BLaER1 (cell line): Measurements from ENCODE around the gene PRKCA.

Experiments
- H3K27ac ChIP-seq: shearing (Covaris generic); formaldehyde crosslinking; 2 replicates; pipeline ENCODE4 v1.8.1; 2022
- H3K27me3 ChIP-seq: shearing (Covaris generic); formaldehyde crosslinking; 2 replicates; pipeline ENCODE4 v1.8.1; 2022
- H3K36me3 ChIP-seq: shearing (Covaris generic); formaldehyde crosslinking; 2 replicates; pipeline ENCODE4 v1.8.1; 2022
- H3K4me1 ChIP-seq: shearing (Covaris generic); formaldehyde crosslinking; 2 replicates; pipeline ENCODE4 v1.8.1; 2022
- H3K4me2 ChIP-seq: shearing (Covaris generic); formaldehyde crosslinking; 2 replicates; pipeline ENCODE4 v1.8.1; 2022
- H3K4me3 ChIP-seq: shearing (Covaris generic); formaldehyde crosslinking; 2 replicates; pipeline ENCODE4 v1.8.1; 2022
- H3K9ac ChIP-seq: shearing (Covaris generic); formaldehyde crosslinking; 2 replicates; pipeline ENCODE4 v1.8.1; 2022
- H3K9me3 ChIP-seq: shearing (Covaris generic); formaldehyde crosslinking; 2 replicates; pipeline ENCODE4 v1.8.1; 2022
- H4K20me1 ChIP-seq: shearing (Covaris generic); formaldehyde crosslinking; 2 replicates; pipeline ENCODE4 v1.8.1; 2022
- Cebpa-rat ChIP-seq: shearing (Covaris generic); IDR thresholded peaks from 2 replicates; pipeline ENCODE4 v1.8.1; 2022

The PRKCA gene

GRCh38 chr17:66427134-66427533 is 124.7 kb downstream of the PRKCA start:
- no peaks in the 10 kb centered on the region for H3K27me3 ChIP-seq
- H3K4me2 ChIP-seq, result no peak overlapping the region
- no peak overlapping the region for H3K9ac ChIP-seq
- no peak for TF ChIP-seq Cebpa-rat
- H3K27ac ChIP-seq, result no peak overlapping the region
- H3K36me3 ChIP-seq, result no peaks in the 10 kb centered on the region
- peaks cover 19% of the 10 kb centered on the region for H3K9me3 ChIP-seq
- H3K4me1 ChIP-seq, result peaks cover 13% of the 10 kb centered on the region
- H4K20me1 ChIP-seq, result no peaks in the 10 kb centered on the region
- no peak overlapping the region for H3K4me3 ChIP-seq

GRCh38 chr17:66429680-66430079 is 127.3 kb downstream of the PRKCA start:
- Histone ChIP-seq H3K27ac (no peak overlapping the region), H3K36me3 (no peaks in the 10 kb centered on the region), H3K9ac (no peak overlapping the region), H3K9me3 (peaks cover 19% of the 10 kb centered on the region), H4K20me1 (no peaks in the 10 kb centered on the region), H3K27me3 (no peaks in the 10 kb centered on the region), H3K4me2 (no peak overlapping the region), H3K4me3 (no peak overlapping the region), H3K4me1 (peaks cover 27% of the 10 kb centered on the region)
- TF ChIP-seq Cebpa-rat, result no peak

- Histone ChIP-seq H3K9me3 (peaks cover 14% of the 10 kb centered on the region), H3K4me2 (no peak overlapping the region), H3K27me3 (no peaks in the 10 kb centered on the region), H3K4me1 (peaks cover 24% of the 10 kb centered on the region), H3K9ac (no peak overlapping the region), H3K4me3 (no peak overlapping the region), H4K20me1 (no peaks in the 10 kb centered on the region), H3K27ac (no peak overlapping the region), H3K36me3 (no peaks in the 10 kb centered on the region)
- peak; percentile 93; the same call in 1 of the 2 replicates for TF ChIP-seq Cebpa-rat
Observed at GRCh38 chr17:66430846-66431795, 128.7 kb downstream of the PRKCA start.

GRCh38 chr17:66431910-66432309 is 129.5 kb downstream of the PRKCA start:
- TF ChIP-seq Cebpa-rat, result no peak
- peaks cover 26% of the 10 kb centered on the region for H3K4me1 ChIP-seq
- H3K27ac ChIP-seq, result no peak overlapping the region
- peaks cover 6% of the 10 kb centered on the region; the same call in 1 of the 2 replicates for H3K9me3 ChIP-seq
- H3K4me3 ChIP-seq, result no peak overlapping the region
- no peaks in the 10 kb centered on the region for H3K27me3 ChIP-seq
- no peaks in the 10 kb centered on the region for H4K20me1 ChIP-seq
- H3K9ac ChIP-seq, result no peak overlapping the region
- no peaks in the 10 kb centered on the region for H3K36me3 ChIP-seq
- H3K4me2 ChIP-seq, result no peak overlapping the region

GRCh38 chr17:66432411-66432957 is 130.1 kb downstream of the PRKCA start:
- Histone ChIP-seq H3K4me3 (no peak overlapping the region), H3K9me3 (no peaks in the 10 kb centered on the region), H3K4me2 (peak overlapping the region; percentile 50; the same call in 1 of the 2 replicates), H4K20me1 (no peaks in the 10 kb centered on the region), H3K27me3 (no peaks in the 10 kb centered on the region), H3K36me3 (no peaks in the 10 kb centered on the region), H3K9ac (no peak overlapping the region), H3K4me1 (peaks cover 32% of the 10 kb centered on the region), H3K27ac (no peak overlapping the region; the same call in 1 of the 2 replicates)
- no peak for TF ChIP-seq Cebpa-rat

- Histone ChIP-seq H3K27ac (no peak overlapping the region; the same call in 1 of the 2 replicates), H3K4me2 (peak overlapping the region; percentile 50), H3K27me3 (no peaks in the 10 kb centered on the region), H3K36me3 (no peaks in the 10 kb centered on the region), H3K9me3 (no peaks in the 10 kb centered on the region), H3K4me3 (no peak overlapping the region), H3K9ac (no peak overlapping the region), H3K4me1 (peaks cover 38% of the 10 kb centered on the region), H4K20me1 (no peaks in the 10 kb centered on the region)
- no peak for TF ChIP-seq Cebpa-rat
Observed at GRCh38 chr17:66432996-66433551, 130.7 kb downstream of the PRKCA start.

- Histone ChIP-seq H4K20me1 (no peaks in the 10 kb centered on the region), H3K27ac (no peak overlapping the region), H3K4me2 (no peak overlapping the region), H3K36me3 (no peaks in the 10 kb centered on the region), H3K9me3 (peaks cover 13% of the 10 kb centered on the region), H3K27me3 (no peaks in the 10 kb centered on the region), H3K9ac (no peak overlapping the region), H3K4me3 (no peak overlapping the region), H3K4me1 (peaks cover 57% of the 10 kb centered on the region)
- no peak for TF ChIP-seq Cebpa-rat
Observed at GRCh38 chr17:66435182-66435581, 132.8 kb downstream of the PRKCA start.

- H3K4me2 ChIP-seq, result peak overlapping the region; percentile 66
- H3K4me3 ChIP-seq, result no peak overlapping the region
- peaks cover 13% of the 10 kb centered on the region for H3K9me3 ChIP-seq
- TF ChIP-seq Cebpa-rat, result no peak
- H3K27me3 ChIP-seq, result no peaks in the 10 kb centered on the region
- H4K20me1 ChIP-seq, result no peaks in the 10 kb centered on the region
- H3K4me1 ChIP-seq, result peaks cover 69% of the 10 kb centered on the region
- H3K36me3 ChIP-seq, result no peaks in the 10 kb centered on the region
- H3K9ac ChIP-seq, result no peak overlapping the region
- H3K27ac ChIP-seq, result no peak overlapping the region
Observed at GRCh38 chr17:66436631-66437030, 134.2 kb downstream of the PRKCA start.

- Histone ChIP-seq H3K27me3 (no peaks in the 10 kb centered on the region), H3K27ac (0 out of 2 replicates have a peak overlapping the region, but pooled peaks have one; percentile 15), H4K20me1 (no peaks in the 10 kb centered on the region), H3K4me1 (peaks cover 77% of the 10 kb centered on the region), H3K9ac (no peak overlapping the region), H3K4me2 (peak overlapping the region; percentile 66), H3K9me3 (peaks cover 13% of the 10 kb centered on the region), H3K36me3 (no peaks in the 10 kb centered on the region), H3K4me3 (no peak overlapping the region)
- TF ChIP-seq Cebpa-rat, result no peak
Observed at GRCh38 chr17:66437476-66438026, 135.1 kb downstream of the PRKCA start.
